Right kidney (tissue), 1 donor: Measurements from ENCODE around the gene E2F1.
"Not testable (repeated sequence)": the region's sequence is repeated elsewhere in the genome, so short reads cannot be mapped to it uniquely, and the experiment has no call there.

Experiments used
- DNase-seq: peaks from one replicate; pipeline ENCODE4 v3.0.0-alpha.2; 2016

Gene E2F1

DNA sequence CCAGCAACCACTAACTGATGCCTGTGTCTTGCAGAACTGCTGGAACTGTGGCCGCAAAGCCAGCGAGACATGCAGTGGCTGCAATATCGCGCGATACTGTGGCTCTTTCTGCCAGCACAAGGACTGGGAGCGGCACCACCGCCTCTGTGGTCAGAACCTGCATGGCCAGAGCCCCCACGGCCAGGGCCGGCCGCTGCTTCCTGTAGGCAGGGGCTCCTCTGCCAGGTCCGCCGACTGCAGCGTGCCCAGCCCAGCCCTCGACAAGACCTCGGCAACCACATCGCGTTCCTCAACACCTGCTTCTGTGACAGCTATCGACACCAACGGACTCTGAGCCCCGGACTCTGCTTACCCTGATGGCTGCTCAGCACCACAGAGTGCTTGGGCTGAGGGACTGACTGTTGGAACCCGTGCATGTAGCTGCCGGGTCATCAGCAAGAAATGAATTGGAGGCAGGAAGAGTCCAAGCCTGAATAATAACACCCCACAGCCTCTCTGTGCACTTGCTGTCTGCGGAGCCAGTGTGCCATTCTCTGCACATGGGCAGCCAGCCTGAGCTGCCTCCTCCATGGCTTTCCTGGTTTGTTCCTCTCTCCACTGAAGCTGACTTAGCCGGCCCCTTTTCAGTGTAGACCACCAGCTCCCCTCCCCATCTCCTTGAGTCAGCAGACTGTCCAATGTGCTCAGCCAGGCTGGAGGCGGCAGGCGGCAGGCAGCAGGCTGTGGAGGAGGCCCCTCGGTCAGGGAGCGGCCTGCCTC is 41.7 kb downstream of the E2F1 start:
- no peak for DNase-seq

DNA sequence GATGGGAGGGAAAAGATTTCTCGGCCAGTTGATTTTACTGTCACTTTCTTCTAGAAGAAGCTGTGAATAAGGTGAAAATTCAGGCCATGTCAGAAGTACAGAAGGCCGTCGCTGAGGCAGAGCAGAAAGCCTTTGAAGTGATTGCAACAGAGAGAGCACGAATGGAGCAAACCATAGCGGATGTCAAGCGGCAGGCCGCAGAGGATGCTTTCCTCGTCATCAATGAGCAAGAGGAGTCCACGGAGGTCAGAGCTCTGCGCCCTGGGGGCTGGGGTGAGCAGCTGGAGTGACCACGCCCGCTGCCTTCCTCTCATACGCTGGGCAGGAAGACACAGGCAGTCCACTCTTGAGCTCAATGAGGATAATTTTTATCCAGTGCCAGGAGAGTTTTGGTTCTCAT is 45.9 kb downstream of the E2F1 start:
- no peak for DNase-seq

DNA sequence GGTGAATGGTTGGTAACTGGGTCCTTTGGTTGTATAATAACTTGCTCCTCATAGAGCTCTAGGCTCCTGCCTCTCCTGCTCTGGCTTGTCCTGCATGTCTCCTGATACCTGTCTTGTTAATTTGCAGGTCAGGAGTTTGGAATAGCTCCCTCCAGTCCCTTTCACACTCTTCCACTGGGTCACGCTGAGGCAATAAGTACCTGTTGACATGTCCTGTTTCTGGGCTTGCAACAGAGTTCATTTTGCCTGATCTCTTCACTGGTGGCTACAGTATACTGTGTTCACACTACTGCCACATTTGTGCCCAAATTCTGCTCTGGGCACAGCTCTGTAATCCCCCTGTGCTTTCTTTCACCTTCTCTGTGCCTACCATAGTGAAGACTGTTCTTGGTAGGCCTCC is 49.4 kb downstream of the E2F1 start:
- no peak for DNase-seq

DNA sequence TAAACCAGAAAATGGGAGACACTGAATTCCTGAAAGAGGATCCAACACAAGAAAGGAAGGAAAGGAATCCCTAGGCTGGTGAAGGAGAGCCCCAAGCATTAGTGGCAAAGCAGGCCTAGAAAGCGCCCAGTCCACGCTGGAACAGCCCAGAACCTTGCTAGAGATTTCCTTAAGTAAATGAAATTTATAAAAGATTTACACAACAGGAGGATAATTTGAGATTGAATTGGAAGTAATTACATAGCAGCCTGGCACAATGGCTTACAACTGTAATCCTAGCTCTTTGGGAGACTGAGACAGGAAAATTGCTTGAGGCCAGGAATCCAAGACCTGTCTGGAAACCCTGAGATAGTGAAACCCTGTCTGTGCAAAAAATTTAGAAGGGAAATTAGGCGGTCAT is 50.8 kb downstream of the E2F1 start:
- DNase-seq = no peak

DNA sequence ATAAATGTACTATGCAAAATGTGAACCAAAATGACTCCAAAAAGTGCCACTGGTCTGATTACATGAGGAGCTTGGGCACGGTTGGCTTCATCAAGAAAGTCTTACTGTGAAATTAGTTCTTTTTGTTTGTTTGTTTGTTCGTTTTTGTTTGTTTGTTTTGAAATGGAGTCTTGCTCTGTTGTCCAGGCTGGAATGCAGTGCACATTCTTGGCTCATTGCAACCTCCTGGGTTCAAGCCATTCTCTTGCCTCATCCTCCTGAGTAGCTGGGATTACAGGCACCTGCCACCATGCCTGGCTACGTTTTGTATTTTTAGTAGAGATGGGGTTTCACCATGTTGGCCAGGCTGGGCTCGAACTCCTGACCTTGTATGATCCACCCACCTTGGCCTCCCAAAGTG is 54.3 kb downstream of the E2F1 start:
- DNase-seq = not testable (repeated sequence)

DNA sequence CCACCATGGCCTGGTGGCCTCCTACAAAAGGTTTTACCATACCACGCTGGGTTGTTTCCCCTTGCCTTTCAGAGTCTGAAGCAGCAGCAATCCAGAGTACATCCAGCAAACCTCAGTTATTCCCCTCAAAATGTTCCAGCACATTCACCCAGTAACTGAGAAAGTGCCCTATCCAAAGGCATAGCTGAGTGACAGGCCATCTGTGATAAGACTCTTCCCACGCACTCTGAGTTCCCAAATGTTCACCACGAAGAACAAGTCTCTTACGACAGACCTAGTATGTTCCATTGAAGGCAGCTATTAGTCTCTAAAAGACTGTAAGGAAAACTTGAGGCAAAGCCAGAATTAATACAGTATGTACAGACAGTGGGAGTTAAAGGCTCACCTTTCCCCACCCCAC is 55.7 kb downstream of the E2F1 start:
- no peak for DNase-seq

DNA sequence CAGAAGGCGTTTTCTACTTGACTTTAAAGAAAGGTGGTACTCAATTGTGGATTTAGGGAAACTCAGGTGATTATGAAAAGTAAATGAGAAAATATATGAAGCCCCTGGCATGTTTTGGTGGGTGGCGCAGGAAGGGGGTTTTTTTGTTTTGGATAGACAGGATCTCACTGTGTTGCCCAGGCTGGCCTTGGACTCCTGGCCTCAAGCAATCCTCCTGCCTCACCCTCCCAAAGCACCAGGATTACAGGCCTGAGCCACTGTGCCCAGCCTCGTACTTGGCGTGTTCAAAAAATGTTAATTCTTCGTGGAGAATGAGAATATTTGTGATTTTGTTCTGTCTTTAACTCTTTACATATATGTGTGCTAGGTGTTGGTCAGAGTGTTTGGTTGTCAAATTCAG is 56.2 kb downstream of the E2F1 start:
- no peak for DNase-seq

DNA sequence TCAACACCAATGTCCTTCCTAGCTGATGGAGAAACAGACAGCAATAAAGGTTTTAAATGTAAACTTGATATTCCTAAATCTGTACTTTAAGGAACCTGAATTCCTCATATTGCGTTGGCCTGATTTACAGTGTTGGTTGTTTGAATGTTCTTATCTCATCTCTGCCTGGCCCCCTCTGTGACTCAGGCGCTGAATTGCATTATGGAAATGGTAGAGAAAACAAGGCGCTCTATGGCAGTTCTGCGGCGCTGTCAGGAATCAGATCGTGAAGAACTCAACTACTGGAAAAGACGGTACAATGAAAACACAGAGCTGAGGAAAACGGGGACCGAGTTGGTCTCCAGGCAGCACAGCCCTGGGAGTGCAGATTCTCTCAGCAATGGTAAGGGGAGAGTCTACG is 56.7 kb downstream of the E2F1 start:
- DNase-seq = no peak

DNA sequence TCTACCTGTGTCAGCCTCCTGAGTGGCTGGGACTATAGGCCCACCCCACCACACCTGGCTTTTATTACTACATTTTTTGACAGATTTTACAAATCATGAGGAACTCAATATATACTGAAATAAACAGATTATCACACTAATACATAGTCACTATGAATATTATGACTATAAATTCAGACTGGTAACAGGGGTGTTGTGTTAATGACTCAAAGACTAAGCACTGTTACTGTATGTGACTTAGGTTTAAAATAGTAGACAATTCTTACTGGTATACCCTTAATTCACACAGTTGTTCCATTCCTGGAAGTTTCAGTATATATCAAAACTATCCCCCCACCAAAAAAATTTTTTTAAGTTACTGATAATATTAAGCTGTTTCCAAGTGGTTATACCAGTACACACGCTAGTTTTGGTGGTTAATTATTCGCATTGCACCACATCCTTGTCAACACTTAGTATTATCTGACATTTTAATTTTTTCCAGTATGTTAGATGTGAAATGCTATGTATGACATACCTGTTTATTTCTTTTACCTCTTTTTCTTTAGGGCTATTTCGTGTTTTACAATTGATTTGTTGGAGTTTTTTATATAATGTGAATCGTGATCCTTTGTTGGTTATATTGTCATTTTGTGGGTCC is 58.5 kb downstream of the E2F1 start:
- DNase-seq = no peak

DNA sequence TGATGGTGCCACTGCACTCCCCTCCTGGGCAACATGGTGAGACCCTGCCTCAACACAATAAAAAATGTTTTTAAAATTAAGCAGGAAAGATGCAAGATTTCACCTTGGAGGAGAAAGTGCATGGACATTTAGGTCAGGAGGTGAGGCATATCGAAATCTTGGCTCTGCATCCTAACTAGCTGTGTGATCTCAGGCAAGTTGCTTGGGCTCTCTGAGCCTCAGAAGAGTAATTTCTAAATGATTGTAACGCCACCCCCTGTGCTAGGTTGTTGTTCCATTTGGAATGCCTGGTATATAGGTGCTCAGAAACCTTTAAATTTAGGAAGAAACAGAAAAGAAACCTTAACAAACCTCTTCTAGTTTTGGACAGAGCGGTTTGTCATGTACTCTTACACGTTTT is 60.0 kb downstream of the E2F1 start:
- no peak for DNase-seq
